KMS-11 (cell line): ENCODE data around the gene EPHA3.

Experiments
- H2AFZ ChIP-seq: fragments of 200-600 bp; sonication (generic); 2 replicates; pipeline ENCODE4 v1.6.1; 2016; ENCODE audit warnings: antibody characterized with exemption, mixed run types, low read depth
- H3K27ac ChIP-seq: fragments of 200-600 bp; sonication (generic); 2 replicates; pipeline ENCODE4 v1.6.1; 2016; ENCODE audit warnings: mild to moderate bottlenecking, mixed run types
- H3K27me3 ChIP-seq: fragments of 200-600 bp; sonication (generic); 2 replicates; pipeline ENCODE4 v1.6.1; 2017; ENCODE audit warnings: mild to moderate bottlenecking, low read depth, mixed run types, moderate library complexity; ENCODE audit not compliant: insufficient read depth
- H3K36me3 ChIP-seq: fragments of 200-600 bp; sonication (generic); 2 replicates; pipeline ENCODE4 v1.6.1; 2017; ENCODE audit warnings: mild to moderate bottlenecking, mixed run types; ENCODE audit not compliant: insufficient read depth
- H3K4me1 ChIP-seq: fragments of 200-600 bp; sonication (generic); 2 replicates; pipeline ENCODE4 v1.6.1; 2016; ENCODE audit warnings: mild to moderate bottlenecking, low read depth, mixed run types; ENCODE audit not compliant: poor library complexity, severe bottlenecking
- H3K4me2 ChIP-seq: fragments of 200-600 bp; sonication (generic); 2 replicates; pipeline ENCODE4 v1.7.0; 2016; ENCODE audit warnings: mild to moderate bottlenecking, mixed run types
- H3K4me3 ChIP-seq: fragments of 200-600 bp; sonication (generic); IDR thresholded peaks from 2 replicates; pipeline ENCODE4 v1.6.1; 2017; ENCODE audit warnings: low read depth, low read length, mixed read lengths; ENCODE audit not compliant: insufficient read depth
- H3K79me2 ChIP-seq: fragments of 200-600 bp; sonication (generic); 2 replicates; pipeline ENCODE4 v1.6.1; 2016; ENCODE audit warnings: low read depth, mixed run types; ENCODE audit not compliant: insufficient read depth
- H3K9ac ChIP-seq: fragments of 200-600 bp; sonication (generic); 2 replicates; pipeline ENCODE4 v1.6.1; 2016; ENCODE audit warnings: mild to moderate bottlenecking, mixed run types
- H4K20me1 ChIP-seq: fragments of 200-600 bp; sonication (generic); 2 replicates; pipeline ENCODE4 v1.6.1; 2016; ENCODE audit warnings: mild to moderate bottlenecking, mixed run types; ENCODE audit not compliant: insufficient read depth
- CTCF ChIP-seq: fragments of 200-600 bp; sonication (generic); conservative IDR thresholded peaks from 2 replicates; pipeline ENCODE4 v1.6.1; 2017; ENCODE audit warnings: low read depth, mild to moderate bottlenecking, antibody characterized with exemption, low read length, moderate library complexity, mixed read lengths

EPHA3 gene

GRCh38 chr3:89221924-89222323 lies 114.5 kb downstream of the EPHA3 start:
- Histone ChIP-seq H2AFZ (no peak overlapping the region), H3K79me2 (no peaks in the 10 kb centered on the region), H3K27ac (no peak overlapping the region), H3K4me2 (no peak overlapping the region), H3K4me3 (no peak overlapping the region), H3K27me3 (no peaks in the 10 kb centered on the region), H3K9ac (no peak overlapping the region), H3K4me1 (no peaks in the 10 kb centered on the region), H4K20me1 (no peaks in the 10 kb centered on the region), H3K36me3 (no peaks in the 10 kb centered on the region)
- TF ChIP-seq CTCF = no peak

GRCh38 chr3:89223188-89223587 lies 115.8 kb downstream of the EPHA3 start:
- Histone ChIP-seq H3K4me1 (no peaks in the 10 kb centered on the region), H4K20me1 (no peaks in the 10 kb centered on the region), H2AFZ (no peak overlapping the region), H3K4me2 (no peak overlapping the region), H3K36me3 (no peaks in the 10 kb centered on the region), H3K9ac (no peak overlapping the region), H3K79me2 (no peaks in the 10 kb centered on the region), H3K27ac (no peak overlapping the region), H3K27me3 (no peaks in the 10 kb centered on the region), H3K4me3 (no peak overlapping the region)
- no peak for TF ChIP-seq CTCF

- no peak overlapping the region for H3K4me3 ChIP-seq
- no peak for TF ChIP-seq CTCF
- no peaks in the 10 kb centered on the region for H3K27me3 ChIP-seq
- no peaks in the 10 kb centered on the region for H4K20me1 ChIP-seq
- H3K9ac ChIP-seq = no peak overlapping the region
- no peaks in the 10 kb centered on the region for H3K79me2 ChIP-seq
- H3K36me3 ChIP-seq = no peaks in the 10 kb centered on the region
- no peak overlapping the region for H3K4me2 ChIP-seq
- no peak overlapping the region for H3K27ac ChIP-seq
- H3K4me1 ChIP-seq = no peaks in the 10 kb centered on the region
- H2AFZ ChIP-seq = no peak overlapping the region
Observed at GRCh38 chr3:89227218-89227617, 119.8 kb downstream of the EPHA3 start.

GRCh38 chr3:89227634-89228033 lies 120.2 kb downstream of the EPHA3 start:
- TF ChIP-seq CTCF = no peak
- H3K9ac ChIP-seq = no peak overlapping the region
- no peaks in the 10 kb centered on the region for H3K27me3 ChIP-seq
- no peak overlapping the region for H3K27ac ChIP-seq
- H3K4me3 ChIP-seq = no peak overlapping the region
- H3K79me2 ChIP-seq = no peaks in the 10 kb centered on the region
- no peaks in the 10 kb centered on the region for H4K20me1 ChIP-seq
- H3K4me1 ChIP-seq = no peaks in the 10 kb centered on the region
- H3K4me2 ChIP-seq = no peak overlapping the region
- no peak overlapping the region for H2AFZ ChIP-seq
- H3K36me3 ChIP-seq = no peaks in the 10 kb centered on the region

GRCh38 chr3:89232155-89232554 lies 124.7 kb downstream of the EPHA3 start:
- H3K27me3 ChIP-seq = no peaks in the 10 kb centered on the region
- no peak overlapping the region for H3K4me2 ChIP-seq
- no peak overlapping the region for H3K4me3 ChIP-seq
- no peaks in the 10 kb centered on the region for H3K79me2 ChIP-seq
- H2AFZ ChIP-seq = no peak overlapping the region
- no peaks in the 10 kb centered on the region for H3K36me3 ChIP-seq
- no peak overlapping the region for H3K27ac ChIP-seq
- H3K9ac ChIP-seq = no peak overlapping the region
- no peaks in the 10 kb centered on the region for H4K20me1 ChIP-seq
- H3K4me1 ChIP-seq = no peaks in the 10 kb centered on the region
- no peak for TF ChIP-seq CTCF
